GM12892 (cell line): ENCODE measurements around the gene PRDX1.
"Not testable (repeated sequence)": the region's sequence is repeated elsewhere in the genome, so short reads cannot be mapped to it uniquely, and the experiment has no call there.

Experiments
- POLR2A ChIP-seq: IDR thresholded peaks from 2 replicates; pipeline ENCODE4 v1.6.1; 2011; ENCODE audit warnings: low read depth, low read length, control low read depth
- TAF1 ChIP-seq: IDR thresholded peaks from 2 replicates; pipeline ENCODE4 v1.6.1; 2011; ENCODE audit warnings: low read depth, mild to moderate bottlenecking, control low read depth, low read length, borderline replicate concordance

GRCh38 chr1:45489379-45489778, 32.3 kb downstream of the PRDX1 start:
- not testable (repeated sequence) for TF ChIP-seq TAF1, POLR2A
